ENCODE results near the gene SLC8A2.

The SLC8A2 gene

DNA sequence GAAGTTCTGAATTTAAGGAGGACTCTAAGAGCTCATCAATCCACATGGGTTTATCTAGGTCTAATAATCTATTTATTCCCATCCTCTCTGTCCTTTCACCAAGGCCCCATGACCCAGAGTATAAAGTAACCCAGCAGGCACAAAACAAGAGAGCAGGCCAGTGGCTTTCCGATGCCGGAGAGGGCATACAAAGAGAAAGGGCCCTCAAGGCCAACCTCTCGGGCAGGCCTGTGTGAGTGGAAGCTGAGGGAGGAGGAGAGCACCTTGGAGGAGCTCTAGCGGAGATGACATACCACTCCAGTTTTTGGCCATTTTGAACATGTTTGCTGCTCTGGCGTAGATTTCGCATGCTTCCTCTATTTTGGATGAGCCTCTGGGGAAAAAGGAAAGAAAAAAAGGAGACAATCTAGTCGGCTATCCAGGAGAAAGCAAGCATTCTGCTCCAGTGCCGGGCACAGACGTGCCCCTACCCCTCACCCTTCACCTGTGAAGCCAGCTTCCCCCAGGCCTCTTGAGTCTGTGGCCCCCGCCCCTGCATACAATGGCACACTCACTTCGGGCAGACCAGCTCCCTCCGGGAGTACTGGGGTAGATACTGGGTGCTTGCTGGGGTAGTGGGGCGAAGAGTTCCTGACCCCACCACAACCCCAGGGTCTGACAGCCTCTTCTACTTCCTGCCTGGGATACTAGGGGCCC lies 31.6 kb upstream of the SLC8A2 start:
- no peak for DNase-seq

DNA sequence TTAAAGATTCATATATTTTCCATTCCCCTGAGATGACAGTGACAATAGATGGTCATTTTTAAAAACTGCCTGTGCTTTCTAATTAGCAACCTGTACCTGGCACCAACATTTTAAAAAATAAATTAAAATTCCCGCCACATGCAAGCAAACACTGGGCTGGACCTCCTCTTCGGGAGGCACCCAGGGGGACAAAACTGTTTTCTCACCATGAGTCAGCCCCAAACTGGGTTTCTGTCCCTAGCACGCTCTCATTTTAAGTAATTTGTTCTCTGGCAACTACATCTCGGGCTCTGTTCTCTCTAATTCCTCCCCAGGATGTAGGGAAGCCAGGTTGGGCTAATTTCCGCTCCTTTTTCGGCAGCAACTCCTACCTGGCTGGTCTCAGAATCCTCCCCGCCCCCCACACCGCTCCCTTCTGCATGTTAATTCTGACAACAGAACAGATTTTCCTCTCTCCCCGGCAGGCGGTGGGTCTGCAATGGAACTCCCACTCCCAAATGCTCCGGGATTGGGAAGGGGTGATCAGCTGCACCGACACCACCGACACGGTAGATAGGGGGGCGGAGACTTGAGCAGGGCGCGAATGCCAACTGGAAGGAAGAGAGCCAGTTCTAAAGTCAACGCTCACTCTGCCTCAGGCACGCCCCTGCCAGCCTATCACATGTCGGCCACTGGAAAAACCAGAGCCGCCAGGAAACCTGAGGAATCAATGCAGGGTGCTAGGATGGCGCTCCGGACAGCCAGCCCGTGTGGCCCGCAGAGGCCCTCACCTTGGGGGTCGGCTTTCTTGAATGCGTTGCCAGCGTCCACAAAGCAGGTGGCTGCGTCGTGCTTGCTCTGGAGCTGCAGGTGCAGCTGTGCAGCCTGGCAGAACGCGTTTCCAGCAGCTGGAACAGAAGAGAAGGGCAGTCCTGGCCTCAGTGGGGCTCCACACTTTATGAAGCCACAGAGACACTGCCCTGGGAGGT lies 28.5 kb upstream of the SLC8A2 start:
- no peak for DNase-seq

DNA sequence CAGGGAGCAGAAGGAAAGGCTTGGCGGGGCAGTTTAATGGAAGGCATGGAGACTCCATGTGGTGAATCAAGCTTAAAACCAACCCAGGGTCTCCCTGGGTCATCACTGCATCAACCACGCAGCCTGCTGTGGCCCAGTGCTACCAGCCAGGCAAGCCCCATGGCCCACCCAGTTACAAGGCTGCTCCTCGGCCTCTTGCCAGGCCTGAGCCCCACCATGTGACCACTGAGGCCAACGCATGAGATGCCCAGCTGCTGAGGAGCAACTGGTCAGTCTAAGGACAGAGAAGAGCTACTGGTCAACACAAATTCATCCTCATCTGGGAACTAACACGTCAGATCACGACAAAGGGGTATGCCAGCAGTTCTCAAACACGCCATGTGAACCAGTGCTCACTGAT lies 27.7 kb upstream of the SLC8A2 start:
- no peak for DNase-seq

DNA sequence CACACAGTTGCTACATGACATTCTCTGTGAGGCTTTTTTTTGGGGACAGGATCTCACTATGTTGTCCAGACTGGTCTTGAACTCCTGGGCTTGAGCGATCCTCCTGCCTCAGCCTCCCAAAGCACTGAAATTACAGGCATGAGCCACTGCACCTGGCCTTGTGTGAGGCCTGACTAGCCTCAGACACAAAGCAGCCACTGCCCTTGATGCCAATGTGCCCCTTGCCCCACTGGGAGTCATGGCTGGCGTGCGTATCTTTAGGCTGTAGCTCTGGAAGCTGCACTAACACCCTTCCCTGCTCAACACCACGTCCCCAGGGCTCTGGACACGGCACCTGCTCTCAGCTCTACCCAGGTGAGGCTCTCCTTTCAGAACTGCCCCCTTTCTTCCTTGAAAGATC lies 26.9 kb upstream of the SLC8A2 start:
- no peak for DNase-seq

DNA sequence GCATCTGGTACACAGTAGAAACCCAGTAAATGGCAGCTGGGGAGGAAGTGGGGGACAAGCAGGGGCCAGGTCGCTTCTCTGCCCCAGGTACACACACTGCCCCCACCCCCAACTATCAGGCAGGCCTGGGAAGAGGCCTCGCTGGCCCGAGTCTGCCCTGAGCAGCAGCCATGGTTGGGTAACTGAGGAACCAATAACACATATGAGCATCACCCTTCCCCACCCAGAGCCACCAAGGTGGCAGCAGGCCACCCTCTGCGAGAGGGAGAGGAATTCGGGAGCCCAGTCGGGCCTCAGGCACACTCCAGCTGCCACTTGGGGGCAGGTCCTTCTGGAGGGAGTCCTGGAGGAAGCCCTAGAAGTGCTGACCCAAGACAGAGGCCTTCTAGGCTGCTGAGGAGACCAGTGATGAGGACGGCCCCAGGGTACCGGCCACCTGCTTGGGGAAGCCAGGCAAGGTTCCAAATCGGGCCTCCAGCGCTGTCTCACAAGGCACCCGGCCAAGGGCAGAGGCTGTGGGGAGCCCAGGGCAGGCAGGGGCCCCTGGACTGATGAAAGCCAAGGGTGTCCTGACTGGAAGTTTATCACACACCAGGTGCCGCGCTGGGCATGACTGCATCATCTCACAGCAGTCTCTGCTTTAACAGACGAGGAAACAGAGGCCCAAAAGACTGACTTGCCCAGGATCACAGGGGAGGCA lies 26.3 kb upstream of the SLC8A2 start:
- DNase-seq: no peak

DNA sequence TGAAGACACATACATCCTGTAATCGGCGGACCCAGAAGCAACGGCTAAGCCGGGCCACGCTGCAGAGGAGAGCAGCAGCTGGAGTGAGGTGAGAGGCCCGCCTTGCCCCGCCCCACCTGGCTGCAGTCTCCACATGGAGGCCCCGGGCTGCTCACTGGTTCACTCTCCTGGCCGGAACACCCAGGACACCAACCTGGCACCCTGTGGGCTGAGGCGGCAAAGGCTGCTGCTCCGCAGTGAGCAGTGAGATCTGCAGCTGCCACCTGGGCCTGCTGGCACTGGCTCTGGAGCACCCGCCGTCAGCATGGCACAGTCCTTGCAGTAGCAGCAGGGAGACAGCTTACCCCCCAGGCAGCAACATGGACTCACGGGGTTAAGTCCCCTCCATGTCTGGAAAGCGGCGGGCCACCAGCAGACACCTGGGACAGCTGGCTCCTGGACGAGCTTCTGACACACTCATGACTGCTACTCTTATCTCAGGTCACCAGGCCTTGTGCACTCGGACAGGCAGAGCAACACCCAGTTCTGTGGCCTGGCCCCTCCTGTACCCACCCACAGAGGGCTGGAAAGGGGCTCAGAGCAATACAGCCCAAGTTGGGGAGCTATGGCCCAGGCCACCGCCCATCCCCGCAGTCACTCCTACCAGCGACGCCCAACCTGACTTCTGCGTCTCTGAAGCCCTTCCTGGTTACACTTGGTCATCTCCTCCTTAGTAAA lies 25.5 kb upstream of the SLC8A2 start:
- DNase-seq: no peak

DNA sequence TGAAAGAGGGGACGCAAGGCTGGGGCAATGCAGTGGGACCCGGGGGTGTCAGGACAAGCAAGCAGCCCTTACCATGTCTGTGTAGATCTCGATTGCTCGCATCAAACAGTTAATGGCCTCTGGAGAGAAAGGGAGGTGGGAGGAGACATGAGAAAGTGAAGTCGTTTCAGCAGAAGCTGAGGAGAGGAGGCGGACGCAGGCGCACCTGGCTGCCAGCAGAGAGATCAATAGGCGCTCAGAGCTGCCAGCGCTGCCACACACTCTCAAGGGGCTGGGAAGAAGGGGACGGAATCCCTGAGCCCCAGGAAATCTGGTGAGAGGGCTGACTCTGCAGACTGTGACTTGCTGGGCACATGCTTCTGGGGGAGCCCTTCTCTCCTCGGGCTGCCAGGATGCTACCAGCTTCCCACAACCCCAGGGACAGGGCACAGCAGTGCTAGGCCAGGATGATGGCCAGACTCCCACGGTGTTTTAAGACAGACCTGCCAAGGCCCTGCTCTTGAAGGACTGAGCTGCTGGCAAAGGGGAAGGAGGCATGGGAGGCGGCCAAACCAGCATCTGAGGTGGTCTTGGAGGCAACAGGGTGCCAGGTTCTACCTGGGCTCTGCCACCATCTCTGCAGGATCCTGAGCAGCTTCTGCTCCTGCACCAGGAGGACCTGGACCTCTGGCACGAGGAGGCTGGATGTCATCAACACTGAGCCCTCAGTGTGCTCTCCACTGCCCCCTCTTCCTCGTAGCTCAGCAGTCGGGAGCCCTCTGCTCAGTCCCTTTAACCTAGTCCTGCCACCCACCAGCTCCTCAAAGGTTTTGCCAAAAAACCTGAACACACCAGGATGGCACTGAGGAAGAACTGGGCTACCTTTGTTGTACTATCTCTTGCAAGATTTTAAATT lies 24.0 kb upstream of the SLC8A2 start:
- DNase-seq: no peak

DNA sequence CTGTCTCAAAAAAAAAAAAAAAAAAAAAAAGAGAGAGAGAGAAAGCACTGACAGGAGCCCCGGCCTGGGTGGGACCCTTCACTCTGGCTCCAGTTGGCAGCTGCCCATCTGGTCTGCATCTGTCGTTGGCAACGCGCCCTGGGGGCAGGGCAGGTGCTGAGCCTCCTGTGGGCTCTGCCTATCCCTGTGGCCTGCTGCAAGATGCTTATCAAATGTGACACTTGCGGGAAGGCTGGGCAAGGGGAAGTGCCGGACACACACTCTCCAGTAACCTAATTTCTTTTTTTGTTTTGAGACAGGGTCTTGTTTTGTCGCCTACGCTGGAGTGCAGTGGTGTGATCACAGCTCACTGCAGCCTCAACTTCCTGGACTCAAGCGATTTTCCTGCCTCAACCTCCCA lies 23.0 kb upstream of the SLC8A2 start:
- DNase-seq: no peak

DNA sequence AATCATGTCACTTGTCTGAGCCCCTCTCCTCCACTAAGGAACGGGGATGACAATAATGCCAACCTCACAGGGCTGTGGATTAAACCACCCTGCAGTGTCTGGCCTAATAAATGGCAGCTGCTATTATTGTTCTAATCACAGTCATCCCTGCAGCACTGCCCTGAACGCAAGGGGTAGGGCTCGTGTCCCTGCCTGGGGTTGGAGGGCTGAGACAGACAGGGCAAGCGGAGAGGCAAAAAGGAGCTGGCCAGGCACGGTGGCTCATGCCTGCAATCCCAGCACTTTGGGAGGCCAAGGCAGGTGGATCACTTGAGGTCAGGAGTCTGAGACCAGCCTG lies 22.5 kb upstream of the SLC8A2 start:
- no peak for DNase-seq

DNA sequence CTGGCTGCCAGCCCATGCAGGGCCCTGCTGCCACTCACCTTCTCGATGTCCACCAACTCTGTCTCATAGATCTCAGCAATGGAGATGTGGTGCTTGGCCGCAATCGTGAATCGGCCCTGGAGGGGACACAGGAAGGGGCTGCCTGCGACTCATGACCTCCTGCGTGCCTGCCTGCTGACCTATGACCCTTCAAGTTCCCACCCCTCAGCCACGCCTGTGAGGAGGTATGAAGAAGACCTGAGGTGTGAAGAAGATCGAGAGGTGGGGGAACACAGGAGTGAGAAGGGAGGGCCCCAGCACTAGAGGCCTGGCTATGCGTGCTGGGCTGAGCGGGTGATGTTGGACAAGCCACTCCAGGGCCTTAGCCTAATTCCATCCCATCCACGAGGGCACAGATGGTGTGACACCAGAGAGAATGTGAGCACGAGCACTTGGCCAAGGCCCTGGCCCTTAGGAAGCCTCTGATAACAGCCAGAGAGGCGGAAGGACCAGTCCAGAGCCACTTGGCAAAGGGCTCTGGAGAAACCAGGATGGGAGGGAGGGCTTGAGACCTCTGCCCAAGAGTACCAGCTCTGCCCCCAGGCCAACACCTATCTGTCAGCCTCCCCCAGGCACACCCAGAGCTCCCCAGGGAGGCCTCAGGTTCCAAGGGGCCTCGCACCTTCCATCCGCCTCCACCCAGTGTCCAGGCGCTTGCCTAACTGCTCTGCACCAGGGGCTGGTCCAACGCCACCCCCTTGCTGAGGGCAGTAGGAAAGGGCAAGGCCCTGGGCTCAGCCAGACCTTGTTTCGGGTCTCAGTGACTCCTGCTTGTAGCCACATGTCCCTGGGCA lies 21.9 kb upstream of the SLC8A2 start:
- DNase-seq: no peak

DNA sequence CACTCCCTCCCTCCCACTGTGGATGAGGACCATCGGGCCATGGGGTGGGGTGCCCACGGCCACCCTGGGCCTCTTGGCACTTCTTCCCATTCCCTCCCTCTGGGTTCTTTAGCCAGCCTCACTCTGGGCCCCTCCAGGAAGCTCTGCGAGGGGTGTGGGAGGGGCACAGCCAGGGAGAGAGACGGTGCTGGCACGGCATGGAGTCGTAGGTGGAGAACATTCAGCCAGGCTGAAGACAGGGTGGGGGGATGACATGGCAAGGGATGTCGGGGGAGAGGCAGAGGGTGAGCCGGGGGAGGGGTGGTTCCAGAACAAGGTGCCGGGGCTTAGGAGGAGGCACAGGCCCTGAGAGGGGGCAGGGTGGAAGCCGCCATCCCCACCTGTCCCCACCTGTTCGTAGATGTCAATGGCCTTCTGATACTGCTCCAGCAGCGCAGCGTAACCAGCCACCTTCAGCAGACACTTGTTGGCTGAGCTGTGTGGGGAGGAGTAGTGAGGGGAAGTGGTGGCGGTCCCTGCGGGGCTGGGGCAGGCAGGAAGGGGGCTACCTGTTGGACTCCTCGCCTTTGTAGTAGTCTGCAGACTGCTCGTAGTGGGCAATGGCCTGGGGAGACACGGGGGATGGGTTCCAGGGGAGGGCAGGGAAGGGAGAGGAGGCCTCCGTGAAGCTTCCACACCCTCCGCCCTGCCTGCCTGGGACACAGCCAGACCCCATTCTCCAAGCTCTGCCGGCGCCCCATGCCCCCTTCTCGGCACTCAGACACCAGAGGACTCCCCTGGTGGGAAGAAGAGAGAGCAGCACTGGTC lies 21.1 kb upstream of the SLC8A2 start:
- DNase-seq: no peak

DNA sequence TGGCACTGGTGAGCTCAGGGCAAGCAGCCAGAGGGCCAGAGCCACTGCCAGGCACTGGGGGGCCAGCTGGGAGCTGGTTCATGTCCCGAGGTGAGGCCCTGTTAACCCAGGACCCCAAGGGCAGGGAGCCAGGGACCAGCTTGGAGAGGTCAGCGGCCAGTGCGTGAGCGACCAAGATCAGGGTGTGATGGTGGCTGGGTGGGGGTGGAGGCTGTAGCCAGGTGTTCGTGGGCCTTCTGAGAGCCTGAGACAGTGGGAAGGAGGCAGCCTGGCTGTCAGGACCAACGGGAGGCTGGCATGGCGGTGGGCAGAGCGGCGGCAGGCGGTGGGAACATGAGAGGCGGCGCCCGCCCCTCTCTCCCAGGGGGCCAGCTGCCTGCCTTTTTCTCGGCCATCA lies 20.4 kb upstream of the SLC8A2 start:
- no peak for DNase-seq

DNA sequence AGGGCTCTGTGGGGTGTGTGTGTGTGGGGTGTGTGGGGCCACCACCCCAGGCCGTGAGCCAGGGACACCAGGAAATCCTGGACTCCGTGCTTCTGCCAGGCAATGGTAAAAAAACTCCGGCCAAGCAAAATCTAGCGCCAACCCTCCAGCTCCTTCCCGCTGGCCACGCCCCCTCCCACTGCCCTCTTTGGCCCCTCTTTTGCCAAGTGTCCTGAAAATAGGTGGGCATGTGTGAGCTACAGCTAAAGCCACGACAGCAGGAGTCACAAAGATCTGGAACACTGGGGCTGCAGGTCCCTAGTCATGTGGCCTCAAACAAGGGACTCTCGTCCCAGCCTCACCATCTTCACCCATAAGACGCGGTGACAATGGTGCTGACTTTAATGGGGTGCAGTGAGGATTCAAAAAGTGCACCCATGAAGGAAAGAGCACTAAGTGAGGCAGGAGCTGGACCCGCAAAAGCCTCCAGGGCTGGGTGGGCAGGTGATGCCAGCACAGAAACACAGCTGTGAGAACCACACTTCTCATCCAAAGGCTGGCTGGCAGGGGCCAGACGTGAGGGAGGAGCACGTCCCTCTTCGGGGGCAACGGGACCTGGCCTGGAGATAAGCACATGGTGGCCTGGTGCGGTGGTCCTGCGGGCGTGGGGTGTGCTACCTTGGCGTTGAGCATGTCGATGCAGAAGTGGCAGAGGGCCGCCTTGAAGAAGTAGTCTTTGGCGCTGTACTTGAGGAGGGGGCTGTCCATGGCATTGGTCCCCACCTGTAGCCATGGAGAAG lies 19.9 kb upstream of the SLC8A2 start:
- DNase-seq: no peak

DNA sequence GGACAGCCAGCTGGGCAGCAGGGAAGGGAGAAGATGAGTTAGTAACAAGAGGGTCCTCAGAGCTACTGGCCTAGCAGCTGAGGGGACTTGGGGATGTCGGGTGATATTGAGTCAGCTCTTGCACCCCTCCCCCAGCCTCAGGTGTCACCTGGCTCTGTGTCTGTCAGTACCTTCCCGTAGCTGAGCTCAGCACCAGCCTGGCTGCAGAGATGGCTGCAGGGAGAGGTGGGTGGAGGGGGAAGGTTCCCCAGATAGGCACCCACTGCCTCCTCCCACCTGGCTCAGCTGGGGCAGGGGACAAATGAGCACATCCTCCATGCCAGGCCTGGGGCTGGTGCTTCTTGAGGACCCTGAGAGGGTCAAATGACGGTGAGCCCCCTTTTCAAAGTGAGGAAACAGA lies 19.2 kb upstream of the SLC8A2 start:
- no peak for DNase-seq

DNA sequence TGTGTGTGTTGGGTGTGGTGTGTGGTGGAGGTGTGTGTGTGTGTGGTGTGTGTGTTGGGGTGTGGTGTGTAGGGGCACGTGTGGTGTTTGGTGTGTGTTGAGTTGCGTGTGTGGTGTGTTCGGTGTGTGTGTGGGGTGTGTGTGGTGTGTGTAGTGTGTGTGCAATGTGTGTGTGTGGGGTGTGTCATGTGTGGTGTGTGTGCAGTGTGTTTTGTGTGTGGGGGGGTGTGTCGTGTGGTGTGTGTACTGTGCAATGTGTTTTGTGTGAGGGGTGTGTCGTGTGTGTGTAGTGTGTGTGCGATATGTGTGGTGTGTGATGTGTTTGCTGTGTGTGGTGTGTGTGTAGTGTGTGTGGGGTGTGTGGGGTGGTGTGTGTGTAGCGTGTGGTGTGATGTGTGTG lies 18.3 kb upstream of the SLC8A2 start:
- DNase-seq: no peak

DNA sequence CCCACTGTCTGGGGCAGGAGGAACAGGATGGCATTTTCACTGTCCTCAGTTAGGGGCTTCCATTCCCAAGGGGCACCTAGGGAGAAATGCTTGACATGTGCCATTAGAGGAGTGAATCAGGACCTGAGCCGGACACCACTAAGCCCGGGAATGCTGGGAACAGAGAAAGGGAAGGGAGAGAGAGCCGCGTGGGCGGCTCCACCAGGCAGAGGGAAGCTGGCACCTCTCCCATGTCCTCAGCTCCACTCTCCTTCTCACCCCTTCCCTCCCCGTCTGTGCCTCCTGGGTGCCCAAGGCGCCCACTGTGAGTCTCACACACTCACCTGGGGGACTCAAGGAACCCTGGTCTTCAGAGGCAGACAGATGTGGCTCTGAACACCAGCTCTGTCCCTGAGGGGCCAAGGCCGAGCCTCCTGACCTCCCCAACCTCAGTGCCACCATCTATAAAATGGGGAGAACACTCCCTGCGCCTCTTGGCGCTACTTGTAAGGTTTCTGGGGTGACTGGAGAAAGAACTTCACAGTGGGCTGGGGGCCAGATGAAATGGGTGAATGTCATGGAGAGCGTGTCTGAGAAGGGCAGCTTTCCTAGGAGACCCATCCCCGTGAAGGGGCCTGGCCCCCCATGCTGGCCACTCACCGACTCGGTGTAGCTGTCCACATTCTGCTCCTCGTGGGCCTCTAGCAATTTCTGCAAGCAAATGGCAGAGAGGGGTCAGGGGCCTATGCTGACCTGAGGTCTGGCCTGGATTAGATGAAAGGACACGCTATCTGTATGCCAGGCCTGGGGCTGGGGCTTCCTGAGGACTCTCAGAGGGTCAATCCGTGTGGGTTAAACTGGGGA lies 17.6 kb upstream of the SLC8A2 start:
- no peak for DNase-seq

DNA sequence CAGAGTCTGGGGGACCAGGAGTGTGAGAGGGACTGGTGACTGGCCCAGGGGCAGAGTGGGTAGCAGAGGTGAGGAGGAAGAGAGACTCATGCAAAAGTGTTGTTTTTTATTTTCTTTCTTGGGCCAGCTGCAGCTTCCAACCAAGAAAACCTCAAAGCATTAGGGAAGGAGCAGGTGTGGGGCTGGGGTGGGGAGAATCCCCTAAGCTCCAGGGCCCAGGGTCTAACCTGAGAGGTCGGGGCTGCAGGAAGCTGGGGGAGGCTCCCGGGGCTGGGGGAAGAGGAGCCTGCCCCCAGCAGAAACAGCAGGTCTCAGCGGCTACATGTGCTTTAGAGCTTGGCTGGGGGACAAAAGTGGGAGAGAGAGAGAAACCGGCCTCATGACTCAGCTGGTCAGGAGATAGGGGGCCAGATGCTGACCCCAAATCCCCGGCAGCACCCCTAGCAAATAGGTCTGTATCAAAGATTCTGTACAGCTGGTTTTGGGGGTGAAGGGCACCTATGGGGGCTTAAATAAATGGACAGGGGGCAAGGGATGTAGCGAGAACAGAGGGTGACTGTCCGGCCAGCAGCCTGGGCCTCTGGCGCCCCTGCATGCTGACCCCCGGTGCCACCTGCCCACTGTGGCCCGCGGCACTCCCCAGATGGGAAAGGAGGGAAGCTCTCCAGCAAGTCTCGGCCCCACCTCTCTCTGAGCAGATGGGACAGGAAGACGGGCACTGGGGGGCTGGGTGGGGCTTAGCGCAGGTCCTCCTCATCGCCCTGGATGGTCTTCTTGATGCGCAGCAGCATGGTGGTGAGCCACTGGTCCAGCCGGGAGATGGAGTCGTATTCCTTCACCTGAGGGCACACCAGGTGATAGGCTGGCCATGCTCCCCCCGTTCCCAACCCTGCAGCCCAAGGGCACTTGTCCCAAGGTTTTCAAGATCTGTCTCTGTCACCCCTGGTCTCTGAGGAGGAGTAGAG lies 16.1 kb upstream of the SLC8A2 start:
- DNase-seq: no peak
